Cardiac fibroblast (primary cell): ENCODE measurements around the gene MLF1.
A peak's percentile ranks its signal among the peaks of the same experiment; 100 is the strongest.

Experiments
- DNase-seq, 2 donors: peaks; one replicate each; pipeline versions ENCODE4 v3.0.0 to v3.0.0-alpha.2; 2010; ENCODE audit warnings: low read depth in 2 of 2
- H3K4me3 ChIP-seq, 2 donors: replicated peaks in 1 of 2; 1 replicate in 1 of 2; 2 replicates in 1 of 2; pipeline ENCODE4 v1.5.1; 2011; ENCODE audit warnings: low read depth in 2 of 2, low read length in 2 of 2, mild to moderate bottlenecking in 2 of 2, moderate library complexity in 1 of 2
- TF ChIP-seq, protein P1 (sequence below): IDR thresholded peaks from one replicate; pipeline ENCODE4 v1.5.1; 2011; ENCODE audit warnings: low read depth, mild to moderate bottlenecking, low read length, inconsistent platforms

The MLF1 gene

GRCh38 chr3:158625881-158626280 lies 54.9 kb downstream of the MLF1 start:
- H3K4me3 ChIP-seq, result no peak overlapping the region
- no peak for DNase-seq
- TF ChIP-seq, protein P1, sequence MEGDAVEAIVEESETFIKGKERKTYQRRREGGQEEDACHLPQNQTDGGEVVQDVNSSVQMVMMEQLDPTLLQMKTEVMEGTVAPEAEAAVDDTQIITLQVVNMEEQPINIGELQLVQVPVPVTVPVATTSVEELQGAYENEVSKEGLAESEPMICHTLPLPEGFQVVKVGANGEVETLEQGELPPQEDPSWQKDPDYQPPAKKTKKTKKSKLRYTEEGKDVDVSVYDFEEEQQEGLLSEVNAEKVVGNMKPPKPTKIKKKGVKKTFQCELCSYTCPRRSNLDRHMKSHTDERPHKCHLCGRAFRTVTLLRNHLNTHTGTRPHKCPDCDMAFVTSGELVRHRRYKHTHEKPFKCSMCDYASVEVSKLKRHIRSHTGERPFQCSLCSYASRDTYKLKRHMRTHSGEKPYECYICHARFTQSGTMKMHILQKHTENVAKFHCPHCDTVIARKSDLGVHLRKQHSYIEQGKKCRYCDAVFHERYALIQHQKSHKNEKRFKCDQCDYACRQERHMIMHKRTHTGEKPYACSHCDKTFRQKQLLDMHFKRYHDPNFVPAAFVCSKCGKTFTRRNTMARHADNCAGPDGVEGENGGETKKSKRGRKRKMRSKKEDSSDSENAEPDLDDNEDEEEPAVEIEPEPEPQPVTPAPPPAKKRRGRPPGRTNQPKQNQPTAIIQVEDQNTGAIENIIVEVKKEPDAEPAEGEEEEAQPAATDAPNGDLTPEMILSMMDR, result no peak

- no peak overlapping the region for H3K4me3 ChIP-seq
- TF ChIP-seq, protein P1, result no peak
- DNase-seq, result no peak
These were observed 61.0 kb downstream of the MLF1 start for GRCh38 chr3:158631981-158632380.

- H3K4me3 ChIP-seq, result no peak overlapping the region
- no peak for DNase-seq
- TF ChIP-seq, protein P1, result no peak
These were observed 69.7 kb downstream of the MLF1 start for GRCh38 chr3:158640646-158641045.

- no peak for DNase-seq
- TF ChIP-seq, protein P1, result no peak
- no peak overlapping the region for H3K4me3 ChIP-seq
These were observed 71.0 kb downstream of the MLF1 start for GRCh38 chr3:158642005-158642404.

- DNase-seq, result peak in 1 of 2 donors; percentile 8
- TF ChIP-seq, protein P1, result no peak
- H3K4me3 ChIP-seq, result no peak overlapping the region
These were observed 71.6 kb downstream of the MLF1 start for GRCh38 chr3:158642474-158643210.

GRCh38 chr3:158644345-158644908 lies 73.4 kb downstream of the MLF1 start, which contains the start of gene GFM1:
GFM1 (plus strand) TSS chr3:158644527; CDS start chr3:158644635, 108 bp downstream.
- peak; percentile 97 for DNase-seq
- peak within 1 kb of the TSS; percentile 87 to 96 for H3K4me3 ChIP-seq
- TF ChIP-seq, protein P1, result peak; percentile 90

GRCh38 chr3:158649791-158650190 lies 78.8 kb downstream of the MLF1 start:
- TF ChIP-seq, protein P1, result no peak
- DNase-seq, result no peak
- H3K4me3 ChIP-seq, result no peak overlapping the region
